ENCODE measurements around the gene PTTG1IP. TPM values are rescaled to one million over a fixed set of nuclear protein-coding genes. Genes with fewer than 3 reads are reported as not detected.
A peak's percentile ranks its signal among the peaks of the same experiment; 100 is the strongest.

Gene PTTG1IP
- total and polyA plus RNA-seq, 2 of the 4 experiments (the other 2 are of a cell fraction), result 167 to 194 TPM

GRCh38 chr21:44920694-44921604 is 47.5 kb upstream of the PTTG1IP start, which contains the start of gene ITGB2:
TSS of gene ITGB2 (minus strand) at chr21:44920899. CDS start at chr21:44910782, 10,117 bp downstream.
- 32% methylated on average over 18 of the region's 29 CpGs; no CpG with 5 or more reads in 1 of the 2 experiments for WGBS, 2 experiments (ENCODE audit: extremely low coverage in 2 of 2, insufficient read length in 1 of 2)
- H2BK15ac ChIP-seq (ENCODE audit: low read depth, low read length), result no peak within 1 kb of the TSS
- 0 out of 2 replicates have a peak, but pooled peaks cover 2% of the 10 kb centered on the region for H3K9me1 ChIP-seq (ENCODE audit: insufficient read depth, low read length)
- BruUV-seq (replicated peaks), result no TSS peak
- CTCF ChIA-PET, result no interaction called here
- H3K18ac ChIP-seq (ENCODE audit: low read depth, low read length), result no peak within 1 kb of the TSS
- peaks cover 3% of the 10 kb centered on the region; the same call in 1 of the 2 replicates for H4K20me1 ChIP-seq (ENCODE audit: insufficient read depth, low read length)
- H3K27me3 ChIP-seq (ENCODE audit: control insufficient read depth, insufficient read depth, low read length), result peaks cover 71% of the 10 kb centered on the region
- H3K56ac ChIP-seq (ENCODE audit: extremely low read depth, insufficient read depth, low read length), result no peak within 1 kb of the TSS
- no peak within 1 kb of the TSS for H4K8ac ChIP-seq (ENCODE audit: low read depth in 2 of 2, low read length in 2 of 2)
- no peak within 1 kb of the TSS for H3K4me2 ChIP-seq (ENCODE audit: low read depth, low read length)
- H2AK5ac ChIP-seq (ENCODE audit: low read depth, low read length), result peak within 1 kb of the TSS; percentile 52; the same call in 1 of the 2 replicates
- H3K23ac ChIP-seq (ENCODE audit: low read depth, low read length), result no peak within 1 kb of the TSS
- dilution Hi-C loops (cut with HindIII; ENCODE audit: low sequenced_read_pairs, unreplicated experiment), result no loop called here
- H3K27ac ChIP-seq (ENCODE audit: insufficient read depth, low read length), result no peak within 1 kb of the TSS
- H3K4me1 ChIP-seq (ENCODE audit: control insufficient read depth, insufficient read depth, low read length), result no peaks in the 10 kb centered on the region
- H2BK20ac ChIP-seq (ENCODE audit: low read depth, low read length), result no peak within 1 kb of the TSS
- H2BK120ac ChIP-seq (ENCODE audit: low read depth, low read length), result no peak within 1 kb of the TSS
- POLR2A ChIA-PET (ENCODE audit: unreplicated experiment), result no interaction called here
- H3K14ac ChIP-seq (replicated peaks; ENCODE audit: low read depth, low read length), result no peak within 1 kb of the TSS
- no peak within 1 kb of the TSS for H3K4me3 ChIP-seq (ENCODE audit: insufficient read depth, low read depth, low read length)
- H2AK9ac ChIP-seq (replicated peaks; ENCODE audit: low read depth, low read length, poor library complexity), result peak within 1 kb of the TSS; percentile 19
- H3K9ac ChIP-seq (ENCODE audit: low read depth, low read length), result no peak within 1 kb of the TSS
- H3K4ac ChIP-seq (ENCODE audit: low read depth, low read length), result no peak within 1 kb of the TSS
- intact Hi-C loops (cut with micrococcal nuclease), result no loop called here
- no peak within 1 kb of the TSS for H2AFZ ChIP-seq (replicated peaks; ENCODE audit: low read length, poor library complexity)
- no peak for DNase-seq
- no peak within 1 kb of the TSS for H4K91ac ChIP-seq (ENCODE audit: insufficient read depth, low read depth, low read length)
- in situ Hi-C loops (cut with MboI; ENCODE audit: low sequenced_read_pairs), result no loop called here
- ATAC-seq (ENCODE audit: low read depth), result no peak
- H3K9me3 ChIP-seq (ENCODE audit: control insufficient read depth, insufficient read depth, low read length), result no peaks in the 10 kb centered on the region
- no peak within 1 kb of the TSS for H2BK5ac ChIP-seq (ENCODE audit: low read depth, low read length, poor library complexity, severe bottlenecking)
- no peaks in the 10 kb centered on the region for H3K36me3 ChIP-seq (ENCODE audit: control insufficient read depth, insufficient read depth, low read length)
- no peak within 1 kb of the TSS for H4K5ac ChIP-seq (ENCODE audit: low read depth, low read length)
- H3K79me1 ChIP-seq (ENCODE audit: low read depth in 1 of 2, low read length in 2 of 2), result no peaks in the 10 kb centered on the region
- TF ChIP-seq FOS (IDR thresholded peaks at IDR 0.05; ENCODE audit: low read depth, low read length) (no peak), BHLHE40 (IDR thresholded peaks at IDR 0.05; ENCODE audit: low read depth, low read length) (no peak), RAD21 (IDR thresholded peaks at IDR 0.05; ENCODE audit: low read length) (no peak), MAZ (IDR thresholded peaks at IDR 0.05; ENCODE audit: borderline replicate concordance, low read depth, low read length) (no peak), CHD1 (IDR thresholded peaks at IDR 0.05; ENCODE audit: low read depth, low read length) (no peak), RCOR1 (IDR thresholded peaks at IDR 0.05; ENCODE audit: insufficient replicate concordance, low read length) (no peak), ELK1 (IDR thresholded peaks at IDR 0.05; ENCODE audit: borderline replicate concordance, low read depth, low read length) (no peak), MAFK (IDR thresholded peaks at IDR 0.05; ENCODE audit: low read depth, low read length) (no peak), CTCF (conservative IDR thresholded peaks at IDR 0.05; ENCODE audit: low read depth, low read length) (no peak), POLR2A (IDR thresholded peaks at IDR 0.05; ENCODE audit: low read depth, low read length) (no peak), USF2 (IDR thresholded peaks at IDR 0.05; ENCODE audit: low read depth, low read length) (no peak), CEBPB (IDR thresholded peaks at IDR 0.05; ENCODE audit: low read depth, low read length) (no peak), NFE2L2 (IDR thresholded peaks at IDR 0.05; ENCODE audit: low read depth, low read length) (no peak), MXI1 (IDR thresholded peaks at IDR 0.05; ENCODE audit: borderline replicate concordance, low read depth, low read length) (no peak), SMC3 (IDR thresholded peaks at IDR 0.05; ENCODE audit: low read depth, low read length) (no peak)

Measured in IMR-90 (cell line).